Measurements from ENCODE around the gene DOCK4. TPM values are rescaled to one million over a fixed set of nuclear protein-coding genes. Genes with fewer than 3 reads are reported as not detected.

DOCK4 gene
- total RNA-seq, 2 experiments from 2014 or later: 0.35 to 0.50 TPM

DNA sequence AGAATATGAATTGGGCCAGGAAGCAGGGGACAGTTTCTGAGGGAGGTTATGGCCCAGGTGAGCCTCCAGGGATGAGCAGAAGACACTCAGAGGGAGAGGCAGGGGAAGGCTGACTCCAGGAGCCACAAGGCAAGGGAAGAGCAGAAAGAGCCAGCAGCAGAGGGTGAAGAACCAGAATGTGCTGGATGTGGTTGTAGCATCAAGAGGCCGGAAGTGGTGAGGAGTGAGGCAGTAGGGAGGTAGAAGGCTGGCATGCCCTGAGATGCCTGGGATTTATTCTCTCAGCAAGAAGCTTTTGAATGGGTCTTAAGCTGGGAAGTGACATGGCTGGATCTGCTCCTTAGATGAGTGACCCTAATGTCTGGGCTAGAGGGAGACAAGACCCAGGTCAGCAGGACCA, 311.7 kb downstream of the DOCK4 start:
- Mint-ChIP-seq H3K4me1 (no peaks in the 10 kb centered on the region), H3K4me3 (no peak overlapping the region), H3K27me3 (no peaks in the 10 kb centered on the region), H3K36me3 (ENCODE audit: low read depth) (no peaks in the 10 kb centered on the region), H3K27ac (no peak overlapping the region), H3K9me3 (no peaks in the 10 kb centered on the region)
- no peak for DNase-seq
- ChIA-PET POLR2A (no interaction called here), CTCF (no interaction called here)

DNA sequence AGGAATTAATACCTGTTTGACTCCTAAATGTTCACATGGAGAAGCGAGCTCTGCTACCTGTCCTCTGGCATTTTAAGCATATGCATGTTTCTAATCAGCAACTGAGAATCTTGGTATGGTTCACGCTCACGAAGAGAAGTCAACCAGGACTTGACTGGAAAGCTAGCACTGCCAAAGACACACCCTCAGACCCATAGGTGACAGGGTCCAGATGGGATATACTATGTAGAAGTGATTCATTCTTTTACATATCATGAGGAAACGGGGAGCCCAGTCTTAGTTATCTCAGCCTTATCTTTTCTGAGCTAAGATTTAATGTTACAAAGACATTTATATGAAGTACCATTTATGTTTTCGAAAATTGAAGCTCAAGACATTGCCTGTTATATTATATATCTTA, 313.0 kb downstream of the DOCK4 start:
- ChIA-PET CTCF (no interaction called here), POLR2A (no interaction called here)
- Mint-ChIP-seq H3K27ac (no peak overlapping the region), H3K36me3 (ENCODE audit: low read depth) (no peaks in the 10 kb centered on the region), H3K4me3 (no peak overlapping the region), H3K9me3 (no peaks in the 10 kb centered on the region), H3K4me1 (no peaks in the 10 kb centered on the region), H3K27me3 (no peaks in the 10 kb centered on the region)
- DNase-seq: no peak

DNA sequence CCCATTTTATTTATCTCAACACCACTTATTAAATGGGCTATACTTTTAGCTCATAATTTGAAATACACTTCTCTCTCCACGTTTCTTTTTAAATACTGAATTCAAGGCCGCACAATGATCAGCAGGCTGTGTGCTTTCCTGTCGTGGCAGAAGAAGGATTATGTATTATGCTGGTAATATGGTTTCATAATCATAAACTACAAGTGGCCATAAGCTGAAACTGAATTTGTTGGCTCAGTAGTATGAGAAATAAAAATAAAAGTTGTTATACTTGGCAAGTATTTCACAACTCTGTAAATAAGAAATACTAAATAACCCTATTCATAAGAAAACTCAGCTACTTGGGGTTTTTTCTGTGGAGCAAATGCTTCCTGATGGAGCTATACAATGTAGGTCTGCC, 313.6 kb downstream of the DOCK4 start:
- no peak for DNase-seq
- CTCF ChIA-PET: no interaction called here
- H3K27ac Mint-ChIP-seq: no peak overlapping the region
- no peaks in the 10 kb centered on the region for H3K27me3 Mint-ChIP-seq
- no peak overlapping the region for H3K4me3 Mint-ChIP-seq
- no peaks in the 10 kb centered on the region for H3K9me3 Mint-ChIP-seq
- no peaks in the 10 kb centered on the region for H3K36me3 Mint-ChIP-seq (ENCODE audit: low read depth)
- POLR2A ChIA-PET: no interaction called here
- H3K4me1 Mint-ChIP-seq: no peaks in the 10 kb centered on the region

DNA sequence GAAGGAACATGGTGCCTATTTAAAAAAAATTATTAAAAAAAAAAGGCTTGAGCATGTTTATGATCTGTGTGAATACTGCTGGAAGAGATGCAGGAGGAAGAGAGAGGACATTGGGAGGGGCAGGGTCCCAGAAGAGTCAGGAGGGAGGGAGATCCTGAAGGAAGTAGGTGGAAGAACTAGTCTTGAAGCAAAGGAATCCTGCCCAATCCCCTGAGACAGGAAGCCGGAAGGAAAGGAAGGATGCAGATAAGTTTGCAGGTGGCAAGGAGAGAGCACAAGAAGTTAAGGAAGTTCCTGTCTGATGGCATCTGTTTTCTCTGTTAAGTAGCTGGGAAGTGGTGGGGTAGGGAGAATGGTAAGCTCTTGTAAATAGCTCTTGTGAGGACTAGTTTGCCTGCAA, 318.5 kb downstream of the DOCK4 start:
- H3K27me3 Mint-ChIP-seq: no peaks in the 10 kb centered on the region
- DNase-seq: no peak
- no peaks in the 10 kb centered on the region for H3K9me3 Mint-ChIP-seq
- no peak overlapping the region for H3K4me3 Mint-ChIP-seq
- H3K4me1 Mint-ChIP-seq: no peaks in the 10 kb centered on the region
- ChIA-PET POLR2A (no interaction called here), CTCF (no interaction called here)
- no peak overlapping the region for H3K27ac Mint-ChIP-seq
- H3K36me3 Mint-ChIP-seq (ENCODE audit: low read depth): no peaks in the 10 kb centered on the region

DNA sequence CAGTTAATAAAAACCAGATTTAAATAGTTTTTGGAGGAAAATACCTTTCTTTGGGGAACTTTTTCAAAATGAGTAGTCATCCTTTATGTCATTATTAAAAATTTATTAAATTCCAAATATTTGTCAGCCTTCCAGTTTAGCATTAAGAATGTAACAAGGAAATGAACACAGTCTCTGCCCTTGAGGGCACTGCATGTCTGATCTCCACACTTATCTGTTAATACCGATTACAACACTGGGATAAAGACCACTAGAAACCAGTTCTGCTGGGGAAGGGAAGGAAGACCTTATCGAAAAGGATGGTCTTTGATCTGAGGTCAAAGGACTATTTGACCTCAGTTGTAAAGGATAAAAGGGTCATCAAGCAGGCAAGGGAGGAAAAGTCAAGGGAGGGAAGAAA, 320.0 kb downstream of the DOCK4 start:
- Mint-ChIP-seq H3K36me3 (ENCODE audit: low read depth) (no peaks in the 10 kb centered on the region), H3K9me3 (no peaks in the 10 kb centered on the region), H3K27ac (no peak overlapping the region), H3K27me3 (no peaks in the 10 kb centered on the region), H3K4me1 (no peaks in the 10 kb centered on the region), H3K4me3 (no peak overlapping the region)
- ChIA-PET POLR2A (no interaction called here), CTCF (no interaction called here)
- DNase-seq: no peak

DNA sequence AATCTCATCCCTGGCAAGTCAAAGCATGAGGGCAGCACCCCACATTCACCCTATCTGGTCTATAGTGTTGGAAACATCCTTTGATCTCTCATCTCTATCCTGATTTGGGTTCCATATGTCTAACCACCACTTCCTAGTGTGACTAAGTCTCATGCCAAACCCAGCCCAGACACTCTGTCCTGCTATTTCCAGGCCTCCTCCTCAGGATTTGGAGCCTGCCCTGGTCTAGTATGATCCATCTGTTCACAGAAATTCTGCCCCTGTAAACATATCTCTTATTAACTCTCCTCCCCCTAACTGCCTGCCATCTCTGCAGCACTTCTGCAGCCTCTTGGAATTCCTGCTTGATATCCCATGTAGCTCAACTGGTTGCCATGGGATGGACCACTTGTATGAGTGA, 323.0 kb downstream of the DOCK4 start:
- no peak overlapping the region for H3K4me3 Mint-ChIP-seq
- no peaks in the 10 kb centered on the region for H3K36me3 Mint-ChIP-seq (ENCODE audit: low read depth)
- H3K27me3 Mint-ChIP-seq: no peaks in the 10 kb centered on the region
- no peak overlapping the region for H3K27ac Mint-ChIP-seq
- H3K9me3 Mint-ChIP-seq: no peaks in the 10 kb centered on the region
- ChIA-PET POLR2A (no interaction called here), CTCF (no interaction called here)
- DNase-seq: no peak
- no peaks in the 10 kb centered on the region for H3K4me1 Mint-ChIP-seq

DNA sequence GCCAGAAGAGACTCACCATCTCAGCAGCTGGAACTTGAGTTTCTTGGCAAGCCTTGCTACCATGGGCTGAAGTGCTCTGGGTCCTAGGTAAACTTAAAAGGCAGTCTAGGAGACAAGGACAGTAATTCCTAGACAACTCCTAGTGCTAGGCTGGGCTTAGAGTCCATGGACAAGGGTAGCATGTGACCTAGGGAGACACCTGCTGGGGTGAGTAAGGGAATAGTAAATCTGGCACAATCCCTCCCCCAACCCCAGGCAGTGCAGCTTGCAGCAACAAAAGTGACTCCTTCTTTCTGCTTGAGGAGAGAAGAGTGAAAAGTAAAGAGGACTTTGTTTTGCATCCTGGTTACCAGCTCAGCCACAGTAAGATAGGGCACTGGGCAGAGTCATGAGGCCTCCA, 327.4 kb downstream of the DOCK4 start:
- CTCF ChIA-PET: no interaction called here
- H3K9me3 Mint-ChIP-seq: no peaks in the 10 kb centered on the region
- no peaks in the 10 kb centered on the region for H3K27me3 Mint-ChIP-seq
- H3K27ac Mint-ChIP-seq: no peak overlapping the region
- H3K4me1 Mint-ChIP-seq: no peaks in the 10 kb centered on the region
- POLR2A ChIA-PET: no interaction called here
- H3K4me3 Mint-ChIP-seq: no peak overlapping the region
- no peak for DNase-seq
- H3K36me3 Mint-ChIP-seq (ENCODE audit: low read depth): no peaks in the 10 kb centered on the region

DNA sequence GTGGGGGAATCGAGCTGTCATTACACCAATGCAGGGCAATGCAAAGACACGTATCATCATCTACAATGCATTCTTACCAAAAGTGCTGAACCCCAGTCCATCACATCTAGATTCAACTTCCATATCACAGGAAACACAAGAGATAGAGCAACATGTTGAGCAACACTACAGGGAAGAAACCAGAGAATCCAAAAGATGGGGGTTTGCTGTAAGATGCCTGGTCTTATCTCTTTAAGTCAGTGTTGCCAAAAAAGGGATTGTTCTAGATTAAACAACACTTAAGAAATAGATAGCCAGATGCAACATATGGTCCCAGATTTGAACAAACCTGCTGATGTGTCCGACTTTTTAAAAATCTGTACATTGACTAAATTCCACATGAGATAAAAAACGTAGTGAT, 328.3 kb downstream of the DOCK4 start:
- ChIA-PET POLR2A (no interaction called here), CTCF (no interaction called here)
- Mint-ChIP-seq H3K27ac (no peak overlapping the region), H3K4me3 (no peak overlapping the region), H3K27me3 (no peaks in the 10 kb centered on the region), H3K9me3 (no peaks in the 10 kb centered on the region), H3K36me3 (ENCODE audit: low read depth) (no peaks in the 10 kb centered on the region), H3K4me1 (no peaks in the 10 kb centered on the region)
- no peak for DNase-seq

DNA sequence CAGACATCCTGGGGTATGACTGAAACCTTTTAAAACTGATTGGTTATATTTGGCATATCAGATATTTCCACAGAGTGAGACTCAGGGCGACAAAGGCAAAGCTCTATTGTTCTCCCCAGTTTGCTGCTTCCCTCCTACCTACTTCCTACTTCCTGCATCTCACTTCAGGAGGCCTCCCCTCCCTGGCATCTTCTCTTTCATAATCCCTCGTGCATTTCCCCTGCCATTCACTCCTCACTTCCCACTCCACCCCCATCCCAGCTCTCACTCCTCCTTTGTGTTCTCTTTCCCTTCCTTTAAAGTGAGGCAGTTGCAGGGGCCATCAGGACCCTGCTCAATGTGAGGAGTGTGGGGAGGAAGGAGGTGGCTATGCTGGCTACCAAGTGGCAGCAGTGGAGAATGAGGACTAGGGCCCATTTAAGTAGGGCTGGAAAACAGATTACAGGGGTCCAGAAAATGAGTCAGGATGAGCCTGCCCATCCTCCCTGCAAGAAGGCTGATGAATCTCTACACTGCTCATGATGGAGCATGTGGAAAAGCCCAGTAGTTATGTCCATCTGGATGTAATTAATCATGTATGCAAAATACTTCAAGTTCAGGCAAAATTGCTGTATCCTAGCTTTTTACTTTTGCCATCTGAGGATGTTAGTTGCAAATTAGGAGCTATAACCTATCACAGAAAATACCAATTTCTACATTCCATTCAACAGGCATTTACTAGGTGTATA, 332.1 kb downstream of the DOCK4 start:
- H3K36me3 Mint-ChIP-seq (ENCODE audit: low read depth): no peaks in the 10 kb centered on the region
- H3K27ac Mint-ChIP-seq: no peak overlapping the region
- H3K4me1 Mint-ChIP-seq: no peaks in the 10 kb centered on the region
- ChIA-PET CTCF (no interaction called here), POLR2A (no interaction called here)
- no peaks in the 10 kb centered on the region for H3K9me3 Mint-ChIP-seq
- H3K4me3 Mint-ChIP-seq: no peak overlapping the region
- peaks cover 4% of the 10 kb centered on the region for H3K27me3 Mint-ChIP-seq
- no peak for DNase-seq

DNA sequence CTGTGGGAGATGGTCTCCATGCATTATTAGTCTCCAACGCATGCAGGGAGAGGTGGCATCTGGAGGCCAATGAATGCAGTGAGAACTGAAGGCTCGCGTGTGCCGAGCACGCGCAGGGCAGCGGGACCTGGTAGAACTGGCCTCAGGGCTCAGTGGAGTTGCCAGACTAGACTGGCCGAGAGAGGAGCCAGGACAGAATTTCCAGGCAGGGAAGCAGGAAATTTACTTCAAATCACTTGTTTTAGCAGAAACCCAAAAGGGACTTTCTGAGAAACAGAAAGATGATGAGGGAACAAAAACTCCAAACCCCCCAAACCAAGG, 332.9 kb downstream of the DOCK4 start:
- no peaks in the 10 kb centered on the region for H3K9me3 Mint-ChIP-seq
- no peaks in the 10 kb centered on the region for H3K4me1 Mint-ChIP-seq
- ChIA-PET POLR2A (no interaction called here), CTCF (no interaction called here)
- DNase-seq: no peak
- no peak overlapping the region for H3K27ac Mint-ChIP-seq
- no peaks in the 10 kb centered on the region for H3K36me3 Mint-ChIP-seq (ENCODE audit: low read depth)
- H3K27me3 Mint-ChIP-seq: peaks cover 4% of the 10 kb centered on the region
- no peak overlapping the region for H3K4me3 Mint-ChIP-seq

DNA sequence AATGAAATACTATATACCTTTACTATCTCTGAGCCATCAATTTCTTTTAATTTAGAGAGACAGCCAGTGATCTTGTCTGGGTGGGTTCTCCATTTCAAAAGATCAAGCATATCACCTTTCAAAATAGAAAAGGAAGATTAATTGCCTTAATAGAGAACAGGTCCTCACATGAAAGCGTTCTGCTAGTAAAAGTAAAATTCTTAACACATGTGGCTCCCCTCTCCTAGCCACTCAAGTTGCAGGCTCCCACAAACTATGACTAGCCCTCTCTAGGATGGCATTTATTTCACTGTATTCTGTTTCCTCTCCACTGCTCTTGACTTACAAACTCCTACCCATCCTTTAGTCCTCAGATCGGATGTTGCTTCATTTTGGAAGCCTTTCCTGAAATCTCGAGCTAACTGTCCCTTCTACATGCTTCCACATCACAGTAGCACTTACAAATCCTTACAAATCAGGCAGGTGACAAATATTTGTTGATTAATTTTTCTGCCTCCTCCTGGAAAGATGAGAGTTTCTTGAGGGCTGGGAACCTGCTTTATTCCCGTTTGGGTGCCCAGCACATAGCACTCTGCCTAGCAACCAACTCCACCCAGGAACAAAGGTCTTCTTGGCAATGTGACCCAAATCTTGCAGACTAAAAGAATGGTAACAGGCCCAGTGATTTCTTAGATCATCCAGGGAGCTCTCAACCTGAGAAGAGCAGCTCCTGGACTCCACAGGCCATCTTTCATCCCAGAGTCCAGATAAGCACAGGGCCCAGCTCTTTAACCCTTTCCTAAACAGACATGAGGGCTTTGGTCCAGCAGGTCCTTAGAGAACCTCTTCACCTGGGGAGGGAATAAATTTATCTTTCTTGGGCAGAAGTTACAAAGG, 333.5 kb downstream of the DOCK4 start:
- H3K4me3 Mint-ChIP-seq: no peak overlapping the region
- ChIA-PET CTCF (no interaction called here), POLR2A (no interaction called here)
- H3K27ac Mint-ChIP-seq: no peak overlapping the region
- no peak for DNase-seq
- no peaks in the 10 kb centered on the region for H3K9me3 Mint-ChIP-seq
- no peaks in the 10 kb centered on the region for H3K36me3 Mint-ChIP-seq (ENCODE audit: low read depth)
- no peaks in the 10 kb centered on the region for H3K4me1 Mint-ChIP-seq
- peaks cover 4% of the 10 kb centered on the region for H3K27me3 Mint-ChIP-seq

DNA sequence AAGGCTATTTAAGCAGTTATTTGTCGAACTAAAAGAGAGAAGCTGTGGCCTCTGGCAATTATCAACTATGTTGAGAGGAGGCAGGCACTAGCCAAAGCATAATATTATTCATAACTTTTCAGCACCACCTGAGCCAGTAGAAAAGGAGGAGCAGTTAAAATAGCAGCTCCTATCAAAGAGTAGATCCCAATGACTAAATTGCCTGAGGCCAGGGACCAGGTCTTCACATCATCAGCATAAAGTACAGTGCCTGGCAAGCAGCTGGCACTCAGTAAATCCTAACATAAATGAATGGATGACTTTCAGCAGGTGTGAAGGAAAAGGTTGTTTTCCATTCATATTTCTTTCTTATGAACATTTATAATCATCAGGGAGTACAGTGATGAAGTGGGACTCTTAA, 334.9 kb downstream of the DOCK4 start:
- CTCF ChIA-PET: no interaction called here
- POLR2A ChIA-PET: no interaction called here
- H3K27me3 Mint-ChIP-seq: peaks cover 4% of the 10 kb centered on the region

DNA sequence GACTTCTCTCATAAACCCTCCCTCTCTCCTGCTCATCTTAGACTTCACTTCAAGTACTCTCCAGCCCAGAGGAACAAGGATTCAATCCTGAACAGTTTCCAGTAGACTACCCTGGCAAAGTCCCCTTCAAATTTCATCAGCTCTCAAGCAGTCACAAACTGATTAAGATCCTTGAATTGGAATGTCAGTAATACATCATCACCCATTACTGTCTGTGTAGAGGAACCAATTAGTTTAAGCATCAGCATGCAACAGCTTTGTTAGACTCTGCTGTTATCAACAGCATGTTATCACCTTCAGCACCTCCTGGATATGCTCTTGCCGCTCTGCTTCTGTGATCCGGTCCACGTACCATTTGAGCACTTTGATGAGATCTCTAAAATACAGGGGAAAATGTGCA, 336.9 kb downstream of the DOCK4 start:
- CTCF ChIA-PET: no interaction called here
- Mint-ChIP-seq H3K27ac (no peak overlapping the region), H3K4me3 (no peak overlapping the region), H3K9me3 (no peaks in the 10 kb centered on the region), H3K36me3 (ENCODE audit: low read depth) (no peaks in the 10 kb centered on the region), H3K4me1 (no peaks in the 10 kb centered on the region), H3K27me3 (peaks cover 4% of the 10 kb centered on the region)
- POLR2A ChIA-PET: no interaction called here
- DNase-seq: no peak

More for the DNA sequence above, 334.9 kb downstream of the DOCK4 start:
- DNase-seq: no peak
- Mint-ChIP-seq H3K4me1 (no peaks in the 10 kb centered on the region), H3K27ac (no peak overlapping the region), H3K4me3 (no peak overlapping the region), H3K9me3 (no peaks in the 10 kb centered on the region), H3K36me3 (ENCODE audit: low read depth) (no peaks in the 10 kb centered on the region)

DNA sequence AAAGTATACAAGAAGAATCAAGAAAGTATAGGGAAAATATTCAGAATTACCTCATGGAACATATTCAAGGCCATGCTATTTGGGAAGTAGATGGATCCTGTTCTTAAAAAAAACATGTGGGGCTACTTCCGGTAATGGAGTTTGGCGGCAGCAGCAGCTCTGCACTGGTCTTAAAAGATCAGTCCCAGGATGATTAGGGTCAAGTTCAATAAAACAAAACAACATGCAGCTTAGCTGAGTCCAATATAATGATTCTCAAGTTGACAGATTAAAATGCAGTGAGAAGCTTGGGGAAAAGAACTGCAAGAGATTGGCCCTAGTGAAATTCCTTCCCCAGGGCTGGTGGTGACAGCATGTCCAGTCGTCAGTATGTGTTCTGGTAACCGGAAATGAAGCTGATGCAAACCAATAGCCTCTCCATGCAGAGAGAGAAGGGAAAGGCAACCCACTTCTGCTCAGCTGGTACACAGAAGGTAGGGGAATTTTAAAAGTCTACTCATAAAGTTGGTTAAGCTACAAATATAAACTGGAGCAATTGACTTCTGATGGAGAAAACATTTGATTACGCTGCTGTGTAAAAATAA, 338.8 kb downstream of the DOCK4 start:
- Mint-ChIP-seq H3K4me1 (no peaks in the 10 kb centered on the region), H3K4me3 (no peak overlapping the region), H3K36me3 (ENCODE audit: low read depth) (no peaks in the 10 kb centered on the region), H3K9me3 (no peaks in the 10 kb centered on the region), H3K27ac (no peak overlapping the region), H3K27me3 (peaks cover 1% of the 10 kb centered on the region)
- DNase-seq: no peak
- POLR2A ChIA-PET: no interaction called here
- CTCF ChIA-PET: no interaction called here

All from activated CD4-positive, alpha-beta memory T cell treated with anti-CD3 and anti-CD28 coated beads, Interleukin-2, amount 10 ng/mL, durations not matched to agents 7 days and 5 days (primary cell).